ENCODE measurements around the gene ALDOB. TPM values are rescaled to one million over a fixed set of nuclear protein-coding genes. Genes with fewer than 3 reads are reported as not detected.
A peak's percentile ranks its signal among the peaks of the same experiment; 100 is the strongest.

Gene ALDOB
- total and polyA plus RNA-seq, 2 experiments from 2014 or later = not detected

- Histone ChIP-seq H4K20me1 (replicated peaks; ENCODE audit: insufficient read depth) (no peaks in the 10 kb centered on the region), H3K79me2 (replicated peaks; ENCODE audit: insufficient read depth) (no peaks in the 10 kb centered on the region), H3K4me2 (no peak overlapping the region), H3K36me3 (ENCODE audit: insufficient read depth) (no peaks in the 10 kb centered on the region), H3K27me3 (ENCODE audit: insufficient read depth) (no peaks in the 10 kb centered on the region), H2AFZ (0 out of 2 replicates have a peak overlapping the region, but pooled peaks have one; percentile 11), H3F3A (replicated peaks; ENCODE audit: low read depth) (no peaks in the 10 kb centered on the region), H3K4me3 (no peak overlapping the region), H3K9me2 (ENCODE audit: insufficient read depth) (no peaks in the 10 kb centered on the region), H3K27ac (ENCODE audit: low read depth) (no peak overlapping the region), H3K4me1 (ENCODE audit: insufficient read depth) (no peaks in the 10 kb centered on the region)
- ATAC-seq = no peak
- Mint-ChIP-seq H3K27ac (no peak overlapping the region), H3K27me3 (ENCODE audit: insufficient read depth, low read depth, poor library complexity) (no peaks in the 10 kb centered on the region), H3K36me3 (ENCODE audit: low read depth) (no peaks in the 10 kb centered on the region), H3K4me3 (no peak overlapping the region), H3K9me3 (no peaks in the 10 kb centered on the region), H3K4me1 (no peaks in the 10 kb centered on the region; the same call in 2 of the 3 replicates)
- TF ChIP-seq STAT1 (IDR thresholded peaks at IDR 0.05; ENCODE audit: unreplicated experiment) (no peak), EZH2 (IDR thresholded peaks at IDR 0.05; ENCODE audit: low read depth, unreplicated experiment) (no peak), JUNB (IDR thresholded peaks at IDR 0.05; ENCODE audit: unreplicated experiment) (no peak), ZNF114 (CRISPR knock-in tag; IDR thresholded peaks at IDR 0.05) (no peak)
- TF ChIP-seq, protein P1, sequence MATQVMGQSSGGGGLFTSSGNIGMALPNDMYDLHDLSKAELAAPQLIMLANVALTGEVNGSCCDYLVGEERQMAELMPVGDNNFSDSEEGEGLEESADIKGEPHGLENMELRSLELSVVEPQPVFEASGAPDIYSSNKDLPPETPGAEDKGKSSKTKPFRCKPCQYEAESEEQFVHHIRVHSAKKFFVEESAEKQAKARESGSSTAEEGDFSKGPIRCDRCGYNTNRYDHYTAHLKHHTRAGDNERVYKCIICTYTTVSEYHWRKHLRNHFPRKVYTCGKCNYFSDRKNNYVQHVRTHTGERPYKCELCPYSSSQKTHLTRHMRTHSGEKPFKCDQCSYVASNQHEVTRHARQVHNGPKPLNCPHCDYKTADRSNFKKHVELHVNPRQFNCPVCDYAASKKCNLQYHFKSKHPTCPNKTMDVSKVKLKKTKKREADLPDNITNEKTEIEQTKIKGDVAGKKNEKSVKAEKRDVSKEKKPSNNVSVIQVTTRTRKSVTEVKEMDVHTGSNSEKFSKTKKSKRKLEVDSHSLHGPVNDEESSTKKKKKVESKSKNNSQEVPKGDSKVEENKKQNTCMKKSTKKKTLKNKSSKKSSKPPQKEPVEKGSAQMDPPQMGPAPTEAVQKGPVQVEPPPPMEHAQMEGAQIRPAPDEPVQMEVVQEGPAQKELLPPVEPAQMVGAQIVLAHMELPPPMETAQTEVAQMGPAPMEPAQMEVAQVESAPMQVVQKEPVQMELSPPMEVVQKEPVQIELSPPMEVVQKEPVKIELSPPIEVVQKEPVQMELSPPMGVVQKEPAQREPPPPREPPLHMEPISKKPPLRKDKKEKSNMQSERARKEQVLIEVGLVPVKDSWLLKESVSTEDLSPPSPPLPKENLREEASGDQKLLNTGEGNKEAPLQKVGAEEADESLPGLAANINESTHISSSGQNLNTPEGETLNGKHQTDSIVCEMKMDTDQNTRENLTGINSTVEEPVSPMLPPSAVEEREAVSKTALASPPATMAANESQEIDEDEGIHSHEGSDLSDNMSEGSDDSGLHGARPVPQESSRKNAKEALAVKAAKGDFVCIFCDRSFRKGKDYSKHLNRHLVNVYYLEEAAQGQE (IDR thresholded peaks at IDR 0.05; ENCODE audit: unreplicated experiment) = no peak
- TF ChIP-seq, protein P2, sequence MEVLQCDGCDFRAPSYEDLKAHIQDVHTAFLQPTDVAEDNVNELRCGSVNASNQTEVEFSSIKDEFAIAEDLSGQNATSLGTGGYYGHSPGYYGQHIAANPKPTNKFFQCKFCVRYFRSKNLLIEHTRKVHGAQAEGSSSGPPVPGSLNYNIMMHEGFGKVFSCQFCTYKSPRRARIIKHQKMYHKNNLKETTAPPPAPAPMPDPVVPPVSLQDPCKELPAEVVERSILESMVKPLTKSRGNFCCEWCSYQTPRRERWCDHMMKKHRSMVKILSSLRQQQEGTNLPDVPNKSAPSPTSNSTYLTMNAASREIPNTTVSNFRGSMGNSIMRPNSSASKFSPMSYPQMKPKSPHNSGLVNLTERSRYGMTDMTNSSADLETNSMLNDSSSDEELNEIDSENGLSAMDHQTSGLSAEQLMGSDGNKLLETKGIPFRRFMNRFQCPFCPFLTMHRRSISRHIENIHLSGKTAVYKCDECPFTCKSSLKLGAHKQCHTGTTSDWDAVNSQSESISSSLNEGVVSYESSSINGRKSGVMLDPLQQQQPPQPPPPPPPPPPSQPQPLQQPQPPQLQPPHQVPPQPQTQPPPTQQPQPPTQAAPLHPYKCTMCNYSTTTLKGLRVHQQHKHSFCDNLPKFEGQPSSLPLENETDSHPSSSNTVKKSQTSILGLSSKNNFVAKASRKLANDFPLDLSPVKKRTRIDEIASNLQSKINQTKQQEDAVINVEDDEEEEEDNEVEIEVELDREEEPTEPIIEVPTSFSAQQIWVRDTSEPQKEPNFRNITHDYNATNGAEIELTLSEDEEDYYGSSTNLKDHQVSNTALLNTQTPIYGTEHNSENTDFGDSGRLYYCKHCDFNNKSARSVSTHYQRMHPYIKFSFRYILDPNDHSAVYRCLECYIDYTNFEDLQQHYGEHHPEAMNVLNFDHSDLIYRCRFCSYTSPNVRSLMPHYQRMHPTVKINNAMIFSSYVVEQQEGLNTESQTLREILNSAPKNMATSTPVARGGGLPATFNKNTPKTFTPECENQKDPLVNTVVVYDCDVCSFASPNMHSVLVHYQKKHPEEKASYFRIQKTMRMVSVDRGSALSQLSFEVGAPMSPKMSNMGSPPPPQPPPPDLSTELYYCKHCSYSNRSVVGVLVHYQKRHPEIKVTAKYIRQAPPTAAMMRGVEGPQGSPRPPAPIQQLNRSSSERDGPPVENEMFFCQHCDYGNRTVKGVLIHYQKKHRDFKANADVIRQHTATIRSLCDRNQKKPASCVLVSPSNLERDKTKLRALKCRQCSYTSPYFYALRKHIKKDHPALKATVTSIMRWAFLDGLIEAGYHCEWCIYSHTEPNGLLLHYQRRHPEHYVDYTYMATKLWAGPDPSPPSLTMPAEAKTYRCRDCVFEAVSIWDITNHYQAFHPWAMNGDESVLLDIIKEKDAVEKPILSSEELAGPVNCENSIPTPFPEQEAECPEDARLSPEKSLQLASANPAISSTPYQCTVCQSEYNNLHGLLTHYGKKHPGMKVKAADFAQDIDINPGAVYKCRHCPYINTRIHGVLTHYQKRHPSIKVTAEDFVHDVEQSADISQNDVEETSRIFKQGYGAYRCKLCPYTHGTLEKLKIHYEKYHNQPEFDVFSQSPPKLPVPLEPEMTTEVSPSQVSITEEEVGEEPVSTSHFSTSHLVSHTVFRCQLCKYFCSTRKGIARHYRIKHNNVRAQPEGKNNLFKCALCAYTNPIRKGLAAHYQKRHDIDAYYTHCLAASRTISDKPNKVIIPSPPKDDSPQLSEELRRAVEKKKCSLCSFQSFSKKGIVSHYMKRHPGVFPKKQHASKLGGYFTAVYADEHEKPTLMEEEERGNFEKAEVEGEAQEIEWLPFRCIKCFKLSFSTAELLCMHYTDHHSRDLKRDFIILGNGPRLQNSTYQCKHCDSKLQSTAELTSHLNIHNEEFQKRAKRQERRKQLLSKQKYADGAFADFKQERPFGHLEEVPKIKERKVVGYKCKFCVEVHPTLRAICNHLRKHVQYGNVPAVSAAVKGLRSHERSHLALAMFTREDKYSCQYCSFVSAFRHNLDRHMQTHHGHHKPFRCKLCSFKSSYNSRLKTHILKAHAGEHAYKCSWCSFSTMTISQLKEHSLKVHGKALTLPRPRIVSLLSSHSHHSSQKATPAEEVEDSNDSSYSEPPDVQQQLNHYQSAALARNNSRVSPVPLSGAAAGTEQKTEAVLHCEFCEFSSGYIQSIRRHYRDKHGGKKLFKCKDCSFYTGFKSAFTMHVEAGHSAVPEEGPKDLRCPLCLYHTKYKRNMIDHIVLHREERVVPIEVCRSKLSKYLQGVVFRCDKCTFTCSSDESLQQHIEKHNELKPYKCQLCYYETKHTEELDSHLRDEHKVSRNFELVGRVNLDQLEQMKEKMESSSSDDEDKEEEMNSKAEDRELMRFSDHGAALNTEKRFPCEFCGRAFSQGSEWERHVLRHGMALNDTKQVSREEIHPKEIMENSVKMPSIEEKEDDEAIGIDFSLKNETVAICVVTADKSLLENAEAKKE (CRISPR knock-in tag; IDR thresholded peaks at IDR 0.05) = no peak
- DNase-seq (ENCODE audit: low spot score) = no peak
Observed at GRCh38 chr9:101443364-101443771, 7.8 kb upstream of the ALDOB start.
